Caco-2 (cell line): ENCODE data around the gene IGFBP7. TPM values are rescaled to one million over a fixed set of nuclear protein-coding genes. Genes with fewer than 3 reads are reported as not detected.

Experiments used
- BruUV-seq: library from RNA; stranded (reverse); fragments of 400-500 nt; replicated peaks from 2 replicates; lab custom pipeline; 2021; lab: Mats Ljungman, UMichigan
- CTCF ChIA-PET: fragments of 300-600 bp; sonication (Branson Sonifier 250); formaldehyde crosslinking; loops from one replicate; lab custom pipeline; 2022; ENCODE audit warnings: antibody characterized with exemption; lab: Charles Lee
- POLR2A ChIA-PET: fragments of 300-600 bp; sonication (Branson Sonifier 250); formaldehyde crosslinking; loops from one replicate; lab custom pipeline; 2022; ENCODE audit warnings: antibody characterized with exemption; lab: Charles Lee
- DNase-seq, 2 experiments: peaks; one replicate each; pipeline versions ENCODE4 v3.0.0 to v3.0.0-alpha.2; 2020 to 2022
- H3K27me3 ChIP-seq: replicated peaks from 2 replicates; pipeline ENCODE4 v1.6.0; 2011; ENCODE audit warnings: low read length; ENCODE audit not compliant: control insufficient read depth, insufficient read depth
- H3K36me3 ChIP-seq: 2 replicates; pipeline ENCODE4 v1.5.1; 2011; ENCODE audit warnings: low read length; ENCODE audit not compliant: control insufficient read depth, insufficient read depth
- H3K4me1 ChIP-seq: fragments of 250-450 bp; sonication (Bioruptor Pico); 2 replicates; pipeline ENCODE4 v1.5.1; 2020; ENCODE audit warnings: mild to moderate bottlenecking
- H3K4me3 ChIP-seq: 2 replicates; pipeline ENCODE4 v1.5.1; 2011; ENCODE audit warnings: low read depth, mild to moderate bottlenecking, control low read depth, low read length
- H3K9me3 ChIP-seq: fragments of 250-450 bp; sonication (Bioruptor Pico); 2 replicates; pipeline ENCODE4 v1.5.1; 2020; ENCODE audit warnings: mild to moderate bottlenecking, moderate library complexity
- H3K27ac Mint-ChIP-seq: one replicate; pipeline ENCODE4 v1.8.0; 2022; ENCODE audit warnings: mixed read lengths; ENCODE audit not compliant: unreplicated experiment
- H3K27me3 Mint-ChIP-seq: one replicate; pipeline ENCODE4 v1.8.0; 2022; ENCODE audit warnings: mixed read lengths; ENCODE audit not compliant: insufficient read depth, unreplicated experiment
- H3K36me3 Mint-ChIP-seq: one replicate; pipeline ENCODE4 v1.8.0; 2022; ENCODE audit warnings: mild to moderate bottlenecking, mixed read lengths; ENCODE audit not compliant: insufficient read depth, unreplicated experiment
- H3K4me1 Mint-ChIP-seq: one replicate; pipeline ENCODE4 v1.8.0; 2022; ENCODE audit warnings: low read depth, mixed read lengths; ENCODE audit not compliant: unreplicated experiment
- H3K4me3 Mint-ChIP-seq: one replicate; pipeline ENCODE4 v1.8.0; 2022; ENCODE audit warnings: mild to moderate bottlenecking, moderate library complexity, mixed read lengths; ENCODE audit not compliant: unreplicated experiment
- H3K9me3 Mint-ChIP-seq: one replicate; pipeline ENCODE4 v1.8.0; 2022; ENCODE audit warnings: mixed read lengths; ENCODE audit not compliant: unreplicated experiment
- intact Hi-C: fragments of 100-400 bp; cut with micrococcal nuclease; formaldehyde crosslinking; loops from one replicate; pipeline ENCODE4 v1.10.0; 2022; ENCODE audit not compliant: unreplicated experiment
- total RNA-seq: library from RNA; stranded (reverse); gene quantifications from 2 replicates; pipeline ENCODE4 v1.2.3, GENCODE V29; 2022
- TF ChIP-seq, protein P1 (sequence below), 2 experiments: fragments of 200-600 bp in 1 of 2; IDR thresholded peaks; 1 replicate in 1 of 2; 2 replicates in 1 of 2; pipeline versions ENCODE4 v1.5.1 to v1.8.0; 2011 to 2022; ENCODE audit warnings: antibody characterized with exemption in 1 of 2, control low read depth in 1 of 2, inconsistent platforms in 1 of 2, low read depth in 1 of 2, low read length in 1 of 2, mild to moderate bottlenecking in 1 of 2, moderate library complexity in 1 of 2; ENCODE audit not compliant: insufficient read depth in 1 of 2, severe bottlenecking in 1 of 2, unreplicated experiment in 1 of 2

The IGFBP7 gene
- total RNA-seq, 1 experiment from 2014 or later: 40.4 TPM

DNA sequence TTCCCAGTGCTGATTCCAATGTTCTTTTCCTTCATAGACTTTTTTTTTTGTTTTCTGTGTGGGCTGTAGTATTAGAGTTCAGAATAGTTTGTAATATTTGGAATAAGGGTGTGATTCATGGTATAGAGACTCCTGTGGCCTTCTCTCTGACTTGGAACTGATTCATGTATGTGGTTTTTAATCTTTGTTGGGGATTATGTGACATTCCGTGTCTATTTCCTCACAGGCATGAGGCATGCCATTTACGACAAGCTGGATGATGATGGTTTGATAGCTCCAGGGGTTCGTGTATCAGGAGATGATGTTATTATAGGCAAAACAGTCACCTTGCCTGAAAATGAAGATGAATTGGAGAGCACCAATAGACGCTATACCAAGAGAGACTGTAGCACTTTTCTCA is 87.1 kb downstream of the IGFBP7 start:
- H3K27ac Mint-ChIP-seq: no peak overlapping the region
- BruUV-seq: no TSS peak
- H3K4me3 ChIP-seq: no peak overlapping the region
- TF ChIP-seq, protein P1, sequence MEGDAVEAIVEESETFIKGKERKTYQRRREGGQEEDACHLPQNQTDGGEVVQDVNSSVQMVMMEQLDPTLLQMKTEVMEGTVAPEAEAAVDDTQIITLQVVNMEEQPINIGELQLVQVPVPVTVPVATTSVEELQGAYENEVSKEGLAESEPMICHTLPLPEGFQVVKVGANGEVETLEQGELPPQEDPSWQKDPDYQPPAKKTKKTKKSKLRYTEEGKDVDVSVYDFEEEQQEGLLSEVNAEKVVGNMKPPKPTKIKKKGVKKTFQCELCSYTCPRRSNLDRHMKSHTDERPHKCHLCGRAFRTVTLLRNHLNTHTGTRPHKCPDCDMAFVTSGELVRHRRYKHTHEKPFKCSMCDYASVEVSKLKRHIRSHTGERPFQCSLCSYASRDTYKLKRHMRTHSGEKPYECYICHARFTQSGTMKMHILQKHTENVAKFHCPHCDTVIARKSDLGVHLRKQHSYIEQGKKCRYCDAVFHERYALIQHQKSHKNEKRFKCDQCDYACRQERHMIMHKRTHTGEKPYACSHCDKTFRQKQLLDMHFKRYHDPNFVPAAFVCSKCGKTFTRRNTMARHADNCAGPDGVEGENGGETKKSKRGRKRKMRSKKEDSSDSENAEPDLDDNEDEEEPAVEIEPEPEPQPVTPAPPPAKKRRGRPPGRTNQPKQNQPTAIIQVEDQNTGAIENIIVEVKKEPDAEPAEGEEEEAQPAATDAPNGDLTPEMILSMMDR (IDR thresholded peaks at IDR 0.05; ENCODE audit: insufficient read depth in 1 of 2, low read depth in 1 of 2, low read length in 1 of 2, severe bottlenecking in 1 of 2, unreplicated experiment in 1 of 2): no peak
- H3K36me3 ChIP-seq: peaks cover 1% of the 10 kb centered on the region; the same call in 1 of the 2 replicates
- no peaks in the 10 kb centered on the region for H3K4me1 Mint-ChIP-seq
- ChIA-PET CTCF (no interaction called here), POLR2A (no interaction called here)
- H3K4me1 ChIP-seq: no peaks in the 10 kb centered on the region
- H3K9me3 ChIP-seq: no peaks in the 10 kb centered on the region
- H3K9me3 Mint-ChIP-seq: no peaks in the 10 kb centered on the region
- no peaks in the 10 kb centered on the region for H3K27me3 ChIP-seq
- intact Hi-C loops: no loop called here
- no peaks in the 10 kb centered on the region for H3K27me3 Mint-ChIP-seq
- H3K4me3 Mint-ChIP-seq: no peak overlapping the region
- no peak for DNase-seq
- H3K36me3 Mint-ChIP-seq: peaks cover 89% of the 10 kb centered on the region

DNA sequence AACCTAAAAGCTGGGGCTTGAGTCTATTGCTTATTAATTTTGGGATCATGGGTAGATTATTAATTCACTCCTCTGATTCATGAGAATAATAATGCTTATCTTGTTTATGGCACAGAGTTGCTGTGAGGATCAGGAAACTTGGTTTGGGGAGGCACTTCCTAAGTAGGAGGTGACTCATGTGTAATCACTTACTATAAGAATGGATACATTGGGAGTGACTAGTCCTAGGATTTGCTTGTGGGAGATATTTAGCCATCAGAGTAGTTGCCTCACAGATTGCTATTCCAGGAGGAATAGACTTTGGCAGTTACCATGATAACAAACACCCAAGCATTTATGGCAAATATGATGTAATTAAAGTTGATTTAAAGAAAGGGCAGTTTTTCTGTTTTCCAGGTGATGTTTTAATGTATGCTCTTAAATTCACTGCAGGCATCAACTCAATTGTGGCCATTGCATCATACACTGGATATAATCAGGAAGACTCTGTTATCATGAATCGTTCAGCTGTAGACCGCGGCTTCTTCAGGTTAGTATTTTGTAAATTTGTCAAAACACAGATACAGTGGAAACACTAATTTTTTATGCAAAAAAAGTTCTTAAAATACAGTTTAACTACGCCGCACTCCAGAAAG is 89.6 kb downstream of the IGFBP7 start:
- intact Hi-C loops: no loop called here
- CTCF ChIA-PET: no interaction called here
- POLR2A ChIA-PET: no interaction called here
- TF ChIP-seq, protein P1 (IDR thresholded peaks at IDR 0.05; ENCODE audit: insufficient read depth in 1 of 2, low read depth in 1 of 2, low read length in 1 of 2, severe bottlenecking in 1 of 2, unreplicated experiment in 1 of 2): no peak
- H3K9me3 ChIP-seq: no peaks in the 10 kb centered on the region
- no peak overlapping the region for H3K4me3 ChIP-seq
- no peaks in the 10 kb centered on the region for H3K4me1 ChIP-seq
- no peaks in the 10 kb centered on the region for H3K27me3 Mint-ChIP-seq
- peaks cover 1% of the 10 kb centered on the region; the same call in 1 of the 2 replicates for H3K36me3 ChIP-seq
- H3K27me3 ChIP-seq: no peaks in the 10 kb centered on the region
- H3K4me1 Mint-ChIP-seq: no peaks in the 10 kb centered on the region
- no peak overlapping the region for H3K27ac Mint-ChIP-seq
- DNase-seq: no peak
- peaks cover 85% of the 10 kb centered on the region for H3K36me3 Mint-ChIP-seq
- H3K4me3 Mint-ChIP-seq: no peak overlapping the region
- no TSS peak for BruUV-seq
- H3K9me3 Mint-ChIP-seq: no peaks in the 10 kb centered on the region

DNA sequence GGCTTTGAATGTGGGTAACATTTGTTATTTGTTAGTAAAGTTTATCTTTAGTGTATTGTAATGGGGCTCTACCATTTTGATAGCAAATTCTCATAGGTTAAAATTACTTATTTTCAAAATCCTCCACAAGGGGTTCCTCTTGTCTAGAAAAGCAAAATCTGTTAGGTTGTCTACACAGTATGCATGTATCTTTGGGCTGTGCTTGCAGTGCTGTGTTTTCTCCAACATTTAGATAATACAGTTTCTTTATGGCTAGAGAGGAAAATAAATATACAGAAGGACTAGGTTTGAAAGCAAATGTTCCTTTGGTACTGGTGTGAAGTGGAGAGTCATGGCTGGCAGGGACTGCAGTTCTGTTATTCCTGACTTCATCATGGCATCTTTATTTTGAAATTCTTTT is 91.2 kb downstream of the IGFBP7 start:
- H3K36me3 ChIP-seq: no peaks in the 10 kb centered on the region
- no peaks in the 10 kb centered on the region for H3K9me3 ChIP-seq
- peaks cover 85% of the 10 kb centered on the region for H3K36me3 Mint-ChIP-seq
- DNase-seq: no peak
- intact Hi-C loops: no loop called here
- H3K4me3 ChIP-seq: no peak overlapping the region
- H3K9me3 Mint-ChIP-seq: no peaks in the 10 kb centered on the region
- ChIA-PET CTCF (no interaction called here), POLR2A (no interaction called here)
- H3K4me1 Mint-ChIP-seq: no peaks in the 10 kb centered on the region
- no TSS peak for BruUV-seq
- H3K27ac Mint-ChIP-seq: no peak overlapping the region
- H3K27me3 Mint-ChIP-seq: no peaks in the 10 kb centered on the region
- H3K4me1 ChIP-seq: no peaks in the 10 kb centered on the region
- TF ChIP-seq, protein P1 (IDR thresholded peaks at IDR 0.05; ENCODE audit: insufficient read depth in 1 of 2, low read depth in 1 of 2, low read length in 1 of 2, severe bottlenecking in 1 of 2, unreplicated experiment in 1 of 2): no peak
- no peak overlapping the region for H3K4me3 Mint-ChIP-seq
- no peaks in the 10 kb centered on the region for H3K27me3 ChIP-seq
